Stimulated activated CD8-positive, alpha-beta memory T cell treated with anti-CD3 and anti-CD28 coated beads, Interleukin-15, amount 100 ng/mL, for 24 hours (primary cell): ENCODE results near the gene DPP10.
"Not testable (repeated sequence)": the region's sequence is repeated elsewhere in the genome, so short reads cannot be mapped to it uniquely, and the experiment has no call there.

Experiments used
- DNase-seq: peaks from one replicate; pipeline ENCODE4 v3.0.0-alpha.2; 2020; ENCODE audit warnings: low read depth

The DPP10 gene

DNA sequence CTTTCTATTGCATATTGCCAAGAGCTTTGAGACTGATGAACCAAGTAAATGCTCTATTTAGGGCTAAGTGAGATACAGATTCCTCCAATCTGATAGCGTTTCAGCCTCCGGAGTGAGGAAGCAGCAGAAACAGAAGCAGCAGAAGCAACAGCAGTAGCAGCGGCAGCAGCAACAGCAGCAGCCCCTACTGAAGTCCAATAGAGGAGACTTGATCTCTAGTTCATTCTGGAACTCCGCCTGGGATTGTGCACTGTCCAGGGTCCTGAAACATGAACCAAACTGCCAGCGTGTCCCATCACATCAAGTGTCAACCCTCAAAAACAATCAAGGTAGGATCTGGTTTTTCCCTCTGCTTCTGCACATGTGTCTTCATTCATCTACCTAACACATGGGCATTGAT, at the start of gene DPP10:
Gene DPP10, plus strand, starts transcription at position 132 of the 400 bp plus-strand sequence.
- no peak for DNase-seq

GRCh38 chr2:114400890-114401289, 41.6 kb upstream of the DPP10 start:
- no peak for DNase-seq

DNA sequence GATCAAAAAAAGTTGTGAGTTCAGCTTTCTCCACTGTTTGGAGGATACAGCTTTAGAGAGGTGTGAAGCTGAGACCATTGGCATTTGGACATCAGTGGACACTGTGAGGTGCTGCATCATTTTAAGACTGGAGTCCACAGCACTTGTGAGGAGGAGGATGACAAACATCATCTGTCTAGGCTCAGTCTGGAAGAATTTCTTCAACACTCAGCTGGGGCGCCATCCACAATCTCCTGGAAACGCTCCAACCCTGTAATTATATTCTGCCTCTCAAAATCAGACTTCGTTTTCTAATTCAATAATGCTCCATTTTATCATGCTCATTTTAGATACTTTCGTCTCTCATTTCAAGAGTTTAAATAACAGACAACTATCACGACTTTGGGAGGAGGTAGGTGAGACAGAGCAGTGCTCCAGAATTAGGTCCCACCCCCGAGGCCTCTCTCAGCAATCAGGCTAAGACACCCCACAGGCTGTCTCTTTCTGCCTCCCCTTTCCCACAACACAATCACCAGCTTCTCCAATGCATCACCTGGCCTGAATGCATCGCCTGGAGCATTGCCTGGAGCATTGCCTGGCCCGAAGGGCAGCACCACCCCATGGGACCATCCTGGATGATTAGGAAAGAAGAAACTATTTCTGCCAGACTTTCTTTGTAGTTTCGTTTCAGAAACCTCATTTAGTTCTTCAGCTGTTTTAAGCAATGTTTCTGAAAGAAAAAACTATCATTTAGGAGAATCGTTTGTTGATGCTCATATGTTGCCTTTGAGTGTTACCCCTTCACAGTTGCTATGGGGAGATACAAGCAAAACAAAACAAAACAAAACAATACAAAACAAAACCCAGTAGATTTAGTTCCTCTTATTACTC, 37.0 kb upstream of the DPP10 start:
- no peak for DNase-seq

DNA sequence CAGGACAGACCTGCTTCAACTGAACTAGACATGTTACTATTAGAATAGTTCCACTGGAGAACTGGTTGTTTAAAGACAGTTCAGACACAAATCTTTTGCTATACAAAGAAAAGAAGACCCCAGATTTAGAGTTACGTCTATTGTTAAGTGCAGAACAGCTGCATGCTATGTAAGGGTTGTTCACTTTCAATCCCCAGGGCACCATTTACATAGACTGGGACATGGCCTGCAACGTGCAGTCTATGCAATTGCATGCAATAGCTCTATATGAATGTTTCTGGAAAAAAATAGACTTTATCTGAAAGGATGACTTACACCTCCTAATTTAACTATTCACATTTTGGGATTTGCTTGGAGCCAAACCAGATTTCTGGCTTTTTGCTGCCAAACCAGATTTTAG, 36.1 kb upstream of the DPP10 start:
- DNase-seq, result no peak

- DNase-seq, result not testable (repeated sequence)
Observed at GRCh38 chr2:114407353-114407752, 35.1 kb upstream of the DPP10 start.

GRCh38 chr2:114421781-114422180, 20.7 kb upstream of the DPP10 start:
- DNase-seq, result no peak

DNA sequence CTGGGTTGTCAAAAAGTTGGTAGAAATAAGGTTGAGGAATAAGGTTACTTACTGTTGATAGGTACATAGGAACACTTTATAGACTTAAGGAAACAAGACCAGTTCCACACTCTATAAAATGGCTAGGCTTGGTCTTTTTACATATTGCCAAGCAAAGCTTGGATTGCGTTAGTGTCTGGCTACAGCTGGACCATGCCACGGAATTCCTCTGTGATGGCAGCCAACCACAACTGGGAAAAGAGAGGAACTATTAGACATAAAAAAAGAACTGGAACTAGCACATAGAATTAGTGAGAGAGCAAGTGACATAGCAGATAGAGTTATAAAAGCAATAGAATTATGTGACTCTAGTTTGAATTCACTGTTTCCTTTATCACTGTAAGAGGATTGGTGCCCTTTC, 17.7 kb upstream of the DPP10 start:
- DNase-seq, result no peak

- no peak for DNase-seq
Observed at GRCh38 chr2:114426756-114427155, 15.7 kb upstream of the DPP10 start.

DNA sequence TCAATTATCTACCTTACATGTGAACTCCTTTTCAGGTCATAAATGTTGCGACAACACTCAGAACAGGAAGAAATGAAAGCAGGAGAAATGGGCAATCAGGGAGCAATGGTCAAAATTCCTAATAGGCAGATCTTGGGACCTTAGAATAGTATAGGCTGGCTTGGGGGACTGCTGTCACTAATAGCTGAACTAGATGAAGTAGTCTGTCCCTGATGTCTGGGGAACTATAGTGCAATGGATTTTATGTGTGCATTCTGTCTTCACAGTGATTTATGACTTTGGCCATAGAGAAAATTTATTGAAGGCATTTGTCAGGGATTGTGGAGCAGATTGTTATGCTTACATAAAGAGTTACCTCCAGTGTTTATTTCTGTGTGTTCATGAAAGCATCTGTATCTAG, 6.1 kb upstream of the DPP10 start:
- no peak for DNase-seq

GRCh38 chr2:114446571-114446970, 4.1 kb downstream of the DPP10 start:
- no peak for DNase-seq

GRCh38 chr2:114450639-114451038, 8.2 kb downstream of the DPP10 start:
- DNase-seq, result no peak

GRCh38 chr2:114456566-114456965, 14.1 kb downstream of the DPP10 start:
- DNase-seq, result no peak

DNA sequence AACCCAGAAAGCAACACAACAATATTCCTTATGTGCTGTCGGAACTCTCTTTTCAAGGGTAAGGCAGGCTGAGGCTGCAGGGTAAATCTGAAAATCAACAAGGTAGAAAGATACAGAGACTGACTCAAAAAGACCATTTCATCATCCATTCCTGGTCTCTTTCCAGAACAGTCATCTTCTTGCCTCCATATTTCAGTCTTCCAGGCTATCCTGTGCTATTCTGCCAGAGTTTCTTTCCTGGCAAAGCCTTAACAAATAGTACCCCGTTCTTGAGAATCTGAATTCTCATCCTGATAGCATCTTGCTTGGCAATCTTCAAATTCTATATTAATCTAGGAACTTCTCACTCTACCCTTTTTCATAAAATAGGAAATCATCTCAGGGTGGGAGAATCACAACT, 15.5 kb downstream of the DPP10 start:
- no peak for DNase-seq

DNA sequence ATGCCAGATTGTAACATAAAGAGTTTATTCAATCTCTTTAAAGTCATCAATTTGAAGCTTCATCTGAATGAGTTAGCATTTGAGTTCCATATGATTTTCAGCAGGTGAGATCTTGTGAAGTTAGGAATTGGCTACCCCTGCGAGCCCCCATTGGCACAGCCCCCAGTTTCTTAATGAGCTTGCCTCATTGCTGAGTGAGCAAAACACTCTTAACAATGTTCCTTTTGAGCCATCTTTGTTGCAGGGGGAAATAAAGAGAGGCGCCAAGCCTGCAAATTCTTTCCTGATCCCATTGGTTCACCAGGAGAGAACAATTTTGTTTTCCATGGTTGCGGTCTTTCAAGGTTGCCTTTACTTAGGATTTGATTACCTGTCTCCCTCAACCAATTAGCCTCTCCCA, 18.7 kb downstream of the DPP10 start:
- DNase-seq, result no peak

- no peak for DNase-seq
Observed at GRCh38 chr2:114464961-114465706, 22.7 kb downstream of the DPP10 start.

- no peak for DNase-seq
Observed at GRCh38 chr2:114468343-114468742, 25.9 kb downstream of the DPP10 start.

GRCh38 chr2:114472246-114472645, 29.8 kb downstream of the DPP10 start:
- no peak for DNase-seq

- DNase-seq, result no peak
Observed at GRCh38 chr2:114472726-114473125, 30.3 kb downstream of the DPP10 start.

DNA sequence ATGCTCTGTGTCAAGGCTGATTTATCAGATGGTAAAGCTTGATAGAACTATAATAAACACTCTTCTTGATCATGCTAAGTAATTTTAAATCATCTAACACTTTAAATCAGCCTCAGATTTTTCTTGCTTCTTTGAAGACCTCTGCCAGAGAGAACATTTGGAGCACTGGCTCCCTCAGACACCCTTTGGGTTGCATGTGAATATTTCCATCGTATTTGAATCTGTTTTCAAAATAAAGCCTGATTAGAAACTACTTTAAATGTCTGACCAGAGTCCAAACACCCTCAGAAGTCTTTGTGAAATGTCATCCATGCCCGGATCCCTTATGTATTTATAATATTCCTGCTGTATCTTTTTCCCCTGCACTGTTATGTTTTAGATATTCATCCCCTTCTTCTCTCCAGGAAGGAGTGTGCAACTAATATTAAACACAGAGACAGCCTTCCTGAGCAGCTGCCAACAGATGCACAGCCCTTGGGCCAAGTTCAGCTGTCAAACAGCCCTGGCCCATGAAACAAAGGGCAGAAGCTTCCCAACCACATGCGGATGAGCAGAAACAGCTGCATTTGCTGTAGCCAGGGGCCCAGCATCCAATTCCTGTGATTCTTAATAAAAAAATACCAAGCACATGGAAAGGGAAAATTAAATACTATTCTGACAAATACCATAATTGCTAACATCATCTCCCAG, 46.5 kb downstream of the DPP10 start:
- DNase-seq, result no peak

GRCh38 chr2:114495046-114495445, 52.6 kb downstream of the DPP10 start:
- no peak for DNase-seq

DNA sequence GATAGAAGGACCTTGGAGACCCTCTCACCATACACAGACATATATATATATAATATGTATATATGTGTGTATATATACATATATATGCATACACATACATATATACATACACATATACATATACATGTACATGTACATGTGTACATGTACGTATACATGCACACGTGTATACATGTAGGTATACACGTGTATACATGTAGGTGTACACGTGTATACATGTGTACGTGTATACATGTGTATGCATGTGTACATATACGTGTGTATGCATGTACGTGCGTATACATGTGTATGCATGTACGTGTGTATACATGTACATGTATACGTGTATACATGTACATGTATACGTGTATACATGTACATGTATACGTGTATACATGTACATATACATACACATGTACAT, 54.5 kb downstream of the DPP10 start:
- no peak for DNase-seq

DNA sequence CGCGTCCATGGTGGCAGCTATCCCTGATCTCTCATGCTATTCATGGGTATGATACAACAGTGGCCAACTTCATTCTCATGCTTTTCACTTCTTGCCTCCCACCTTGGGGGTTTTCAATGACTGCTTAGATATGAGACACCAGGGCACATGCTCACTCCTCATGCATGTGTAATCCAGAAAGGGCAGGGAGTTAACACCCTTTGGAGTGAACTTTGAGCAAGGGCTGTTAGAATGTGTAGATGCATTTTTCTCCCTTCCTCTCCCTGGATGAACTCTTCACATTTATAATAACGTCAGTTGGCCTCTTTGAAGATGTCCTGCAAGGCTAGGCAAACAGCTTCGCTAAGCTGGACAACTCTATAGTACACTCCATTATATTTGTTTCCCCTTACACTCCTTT, 56.7 kb downstream of the DPP10 start:
- DNase-seq, result no peak

GRCh38 chr2:114507744-114508143, 65.3 kb downstream of the DPP10 start:
- no peak for DNase-seq
